ENCODE measurements around the gene CTDSPL. TPM values are rescaled to one million over a fixed set of nuclear protein-coding genes. Genes with fewer than 3 reads are reported as not detected.
"Not testable (repeated sequence)": the region's sequence is repeated elsewhere in the genome, so short reads cannot be mapped to it uniquely, and the experiment has no call there.

The CTDSPL gene
- total RNA-seq, 1 experiment from 2014 or later, result 124 TPM

GRCh38 chr3:37970802-37971201 lies 109.1 kb downstream of the CTDSPL start:
- POLR2A ChIA-PET (ENCODE audit: unreplicated experiment), result no interaction called here
- CTCF ChIA-PET, result no interaction called here

DNA sequence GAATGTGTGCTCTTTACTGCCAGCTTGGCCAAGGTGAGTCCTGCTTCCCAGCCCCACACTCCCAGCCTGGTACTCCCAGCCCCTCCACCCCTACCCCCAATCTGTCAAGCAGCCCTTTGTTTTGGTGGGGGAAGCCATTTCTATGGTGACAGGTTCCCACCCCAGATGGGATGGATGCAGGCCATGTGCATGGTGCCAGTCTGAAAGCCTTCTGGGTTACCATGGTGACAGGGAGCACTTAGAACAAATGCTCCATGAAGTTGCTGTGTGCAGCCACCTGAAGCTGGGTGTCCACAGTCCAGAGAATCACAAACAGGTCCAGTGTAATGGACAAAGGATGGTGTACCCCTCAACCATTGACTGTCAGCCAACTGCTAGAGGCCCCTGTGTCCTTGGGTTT lies 109.8 kb downstream of the CTDSPL start:
- Histone ChIP-seq H3K79me2 (ENCODE audit: low read depth) (no peaks in the 10 kb centered on the region), H4K20me1 (ENCODE audit: insufficient read depth) (no peaks in the 10 kb centered on the region), H3K27me3 (ENCODE audit: insufficient read depth, low read depth) (no peaks in the 10 kb centered on the region), H3K9me3 (ENCODE audit: insufficient read depth, low read depth) (no peaks in the 10 kb centered on the region), H3K4me2 (no peak overlapping the region), H3K27ac (no peak overlapping the region), H3K9me2 (ENCODE audit: insufficient read depth) (no peaks in the 10 kb centered on the region), H3K36me3 (ENCODE audit: low read depth) (no peaks in the 10 kb centered on the region; the same call in 1 of the 2 replicates), H3F3A (ENCODE audit: insufficient read depth, low read depth) (no peaks in the 10 kb centered on the region; the same call in 1 of the 2 replicates), H3K4me3 (no peak overlapping the region), H3K4me1 (replicated peaks; ENCODE audit: insufficient read depth) (no peaks in the 10 kb centered on the region), H2AFZ (no peak overlapping the region)
- ChIA-PET POLR2A (ENCODE audit: unreplicated experiment) (no interaction called here), CTCF (interaction anchor here (0.5 kb wide), 1 partner anchor 207 kb away, joined by 9 read pairs; no protein-coding TSS in a partner anchor)
- TF ChIP-seq, protein P1, sequence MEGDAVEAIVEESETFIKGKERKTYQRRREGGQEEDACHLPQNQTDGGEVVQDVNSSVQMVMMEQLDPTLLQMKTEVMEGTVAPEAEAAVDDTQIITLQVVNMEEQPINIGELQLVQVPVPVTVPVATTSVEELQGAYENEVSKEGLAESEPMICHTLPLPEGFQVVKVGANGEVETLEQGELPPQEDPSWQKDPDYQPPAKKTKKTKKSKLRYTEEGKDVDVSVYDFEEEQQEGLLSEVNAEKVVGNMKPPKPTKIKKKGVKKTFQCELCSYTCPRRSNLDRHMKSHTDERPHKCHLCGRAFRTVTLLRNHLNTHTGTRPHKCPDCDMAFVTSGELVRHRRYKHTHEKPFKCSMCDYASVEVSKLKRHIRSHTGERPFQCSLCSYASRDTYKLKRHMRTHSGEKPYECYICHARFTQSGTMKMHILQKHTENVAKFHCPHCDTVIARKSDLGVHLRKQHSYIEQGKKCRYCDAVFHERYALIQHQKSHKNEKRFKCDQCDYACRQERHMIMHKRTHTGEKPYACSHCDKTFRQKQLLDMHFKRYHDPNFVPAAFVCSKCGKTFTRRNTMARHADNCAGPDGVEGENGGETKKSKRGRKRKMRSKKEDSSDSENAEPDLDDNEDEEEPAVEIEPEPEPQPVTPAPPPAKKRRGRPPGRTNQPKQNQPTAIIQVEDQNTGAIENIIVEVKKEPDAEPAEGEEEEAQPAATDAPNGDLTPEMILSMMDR (conservative IDR thresholded peaks at IDR 0.05), result no peak
- DNase-seq, result no peak
- intact Hi-C loops (cut with micrococcal nuclease; ENCODE audit: unreplicated experiment), result no loop called here
- no TSS peak for BruUV-seq (replicated peaks)

More at GRCh38 chr3:37970802-37971201, 109.1 kb downstream of the CTDSPL start:
- BruUV-seq (replicated peaks), result no TSS peak
- Histone ChIP-seq H3K36me3 (ENCODE audit: low read depth) (no peaks in the 10 kb centered on the region; the same call in 1 of the 2 replicates), H3F3A (ENCODE audit: insufficient read depth, low read depth) (no peaks in the 10 kb centered on the region; the same call in 1 of the 2 replicates), H3K9me3 (ENCODE audit: insufficient read depth, low read depth) (no peaks in the 10 kb centered on the region), H2AFZ (no peak overlapping the region), H3K79me2 (ENCODE audit: low read depth) (no peaks in the 10 kb centered on the region), H3K27ac (no peak overlapping the region), H3K9me2 (ENCODE audit: insufficient read depth) (no peaks in the 10 kb centered on the region), H4K20me1 (ENCODE audit: insufficient read depth) (no peaks in the 10 kb centered on the region), H3K4me2 (no peak overlapping the region), H3K4me3 (no peak overlapping the region), H3K27me3 (ENCODE audit: insufficient read depth, low read depth) (no peaks in the 10 kb centered on the region), H3K4me1 (replicated peaks; ENCODE audit: insufficient read depth) (no peaks in the 10 kb centered on the region)
- intact Hi-C loops (cut with micrococcal nuclease; ENCODE audit: unreplicated experiment), result no loop called here
- no peak for DNase-seq
- TF ChIP-seq, protein P1 (conservative IDR thresholded peaks at IDR 0.05), result no peak
- no peak for TF ChIP-seq EZH2 (IDR thresholded peaks at IDR 0.05; ENCODE audit: low read depth)

- H3K9me2 ChIP-seq (ENCODE audit: insufficient read depth); H4K20me1 ChIP-seq (ENCODE audit: insufficient read depth); H3K4me1 ChIP-seq (replicated peaks; ENCODE audit: insufficient read depth); DNase-seq; H2AFZ ChIP-seq; H3K36me3 ChIP-seq (ENCODE audit: low read depth); H3K9me3 ChIP-seq (ENCODE audit: insufficient read depth, low read depth); H3K4me3 ChIP-seq; H3K27me3 ChIP-seq (ENCODE audit: insufficient read depth, low read depth); H3K4me2 ChIP-seq; intact Hi-C loops (cut with micrococcal nuclease; ENCODE audit: unreplicated experiment); H3K79me2 ChIP-seq (ENCODE audit: low read depth); H3K27ac ChIP-seq; H3F3A ChIP-seq (ENCODE audit: insufficient read depth, low read depth); BruUV-seq (replicated peaks): not testable (repeated sequence)
- CTCF ChIA-PET, result interaction anchor here (0.6 kb wide), 1 partner anchor 120 kb away, joined by 4 read pairs; no protein-coding TSS in a partner anchor
- POLR2A ChIA-PET (ENCODE audit: unreplicated experiment), result interaction anchor here (0.6 kb wide), 1 partner anchor 26 kb away, joined by 3 read pairs; no protein-coding TSS in a partner anchor
Measured at GRCh38 chr3:37972056-37972455, 110.4 kb downstream of the CTDSPL start.

All from PC-9 (cell line).